GM12891 (cell line): ENCODE data around the gene LCT.
"Not testable (repeated sequence)": the region's sequence is repeated elsewhere in the genome, so short reads cannot be mapped to it uniquely, and the experiment has no call there.

Source experiments
- DNase-seq: peaks from one replicate; pipeline ENCODE4 v3.0.0; 2011; ENCODE audit warnings: low spot score; ENCODE audit not compliant: insufficient read length
- FAIRE-seq: peaks from 2 replicates; lab custom pipeline; 2011; peaks lifted over from hg19 to GRCh38; lab: Jason Lieb, UNC
- PAX5 ChIP-seq: IDR thresholded peaks from 2 replicates; pipeline ENCODE4 v1.6.1; 2011; ENCODE audit warnings: low read length, moderate library complexity, mild to moderate bottlenecking; ENCODE audit not compliant: insufficient read depth, severe bottlenecking
- POLR2A ChIP-seq: IDR thresholded peaks from 2 replicates; pipeline ENCODE4 v1.6.1; 2011; ENCODE audit warnings: low read depth, low read length, control low read depth
- POLR2AphosphoS5 ChIP-seq: IDR thresholded peaks from 2 replicates; pipeline ENCODE4 v1.6.1; 2011; ENCODE audit warnings: low read depth, low read length, control low read depth
- POU2F2 ChIP-seq: IDR thresholded peaks from 2 replicates; pipeline ENCODE4 v1.6.1; 2011; ENCODE audit warnings: low read depth, mild to moderate bottlenecking, control low read depth, low read length, moderate library complexity
- SPI1 ChIP-seq: IDR thresholded peaks from 2 replicates; pipeline ENCODE4 v1.6.1; 2011; ENCODE audit warnings: low read depth, low read length, control low read depth
- TAF1 ChIP-seq: IDR thresholded peaks from 2 replicates; pipeline ENCODE4 v1.6.1; 2011; ENCODE audit warnings: low read depth, low read length, control low read depth

LCT gene

GRCh38 chr2:135820003-135820618 is 16.9 kb downstream of the LCT start:
- TF ChIP-seq POU2F2, result peak; percentile 68
- no peak; the same call in 1 of the 2 replicates for TF ChIP-seq TAF1
- TF ChIP-seq POLR2AphosphoS5, result peak; percentile 81
- TF ChIP-seq SPI1, result no peak
- no peak for TF ChIP-seq PAX5
- peak; percentile 54; the same call in 1 of the 2 replicates for TF ChIP-seq POLR2A
- FAIRE-seq, result peak; percentile 91
- DNase-seq, result peak; percentile 45

DNA sequence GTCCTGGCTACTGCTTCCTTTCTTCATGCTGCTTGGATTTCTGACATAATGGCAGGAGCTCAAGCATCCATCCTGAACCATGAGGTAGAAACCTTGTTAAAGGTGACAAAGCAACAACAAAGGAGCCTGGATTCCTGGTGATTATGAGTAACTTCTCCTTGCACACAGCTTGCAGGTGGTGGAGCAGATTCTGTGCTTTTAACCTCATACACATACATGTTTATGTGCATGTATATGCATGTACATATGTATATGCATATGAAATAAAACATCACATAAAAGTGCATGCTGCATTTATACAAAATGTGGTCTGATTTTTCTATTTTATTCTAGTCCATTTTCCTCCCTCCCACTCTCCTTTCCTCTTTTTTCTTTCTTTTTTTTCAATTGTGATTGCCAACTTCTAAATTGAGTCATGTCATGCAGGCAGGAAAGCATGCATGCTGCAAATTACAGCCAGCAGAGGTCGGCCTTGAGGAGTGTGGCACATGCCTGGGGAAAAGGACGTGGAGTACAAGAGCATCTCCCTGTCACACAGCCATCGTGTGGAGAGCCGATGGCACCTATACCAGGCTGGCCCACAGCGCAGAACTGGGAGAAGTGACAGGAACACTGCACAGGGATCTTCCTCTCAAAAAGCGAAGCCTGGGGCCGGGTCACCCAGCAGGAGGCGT is 17.9 kb downstream of the LCT start:
- FAIRE-seq (no peak), DNase-seq (no peak)
- TF ChIP-seq TAF1 (no peak), PAX5 (no peak), POU2F2 (no peak), POLR2AphosphoS5 (no peak), SPI1 (no peak), POLR2A (no peak)

DNA sequence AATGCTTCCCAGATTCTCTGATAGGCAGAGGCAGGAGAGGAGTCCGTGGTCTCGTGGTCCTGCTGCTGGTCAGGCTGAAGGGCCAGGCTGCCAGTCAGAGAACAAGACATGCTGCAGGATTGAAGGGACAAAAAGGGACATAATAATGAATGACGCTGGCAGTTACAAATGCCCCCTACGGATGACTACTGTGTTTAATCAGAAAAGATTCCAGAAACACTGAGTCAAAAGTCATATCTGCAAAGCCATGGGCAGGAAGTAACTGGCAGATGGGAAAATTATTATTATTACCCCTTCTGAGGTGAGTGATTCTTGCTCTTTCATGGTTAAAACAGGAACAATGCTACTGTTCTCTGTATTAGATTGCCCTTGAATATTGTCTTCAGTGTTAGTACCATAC is 19.0 kb downstream of the LCT start:
- FAIRE-seq (no peak), DNase-seq (no peak)
- TF ChIP-seq POLR2A, result no peak
- TF ChIP-seq PAX5, result no peak
- TF ChIP-seq POLR2AphosphoS5, result no peak
- TF ChIP-seq TAF1, result no peak
- no peak for TF ChIP-seq SPI1
- no peak for TF ChIP-seq POU2F2

DNA sequence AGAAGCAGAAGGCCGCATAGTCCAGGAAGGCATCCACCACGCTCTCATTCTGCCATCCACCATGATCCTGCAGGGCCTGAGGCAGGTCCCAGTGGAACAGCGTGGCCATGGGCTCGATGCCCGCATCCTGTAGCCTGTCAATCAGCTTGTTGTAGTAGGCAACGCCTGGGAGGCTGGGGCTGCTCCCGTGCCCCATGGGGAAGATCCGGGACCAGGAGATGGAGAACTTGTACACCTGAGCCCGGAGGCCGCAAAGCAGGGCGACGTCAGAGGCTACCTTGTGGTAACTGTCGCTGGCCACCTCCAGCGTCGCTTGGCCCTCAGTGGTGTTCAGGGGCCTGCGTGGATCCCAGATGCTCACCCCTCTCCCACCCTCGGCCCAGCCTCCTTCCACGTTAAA is 19.5 kb downstream of the LCT start:
- FAIRE-seq (no peak), DNase-seq (no peak)
- TF ChIP-seq POLR2A (no peak), SPI1 (no peak), TAF1 (no peak), POLR2AphosphoS5 (no peak), POU2F2 (no peak), PAX5 (no peak)

GRCh38 chr2:135815269-135815668 is 21.7 kb downstream of the LCT start:
- FAIRE-seq (no peak), DNase-seq (no peak)
- TF ChIP-seq TAF1, result no peak
- no peak for TF ChIP-seq POLR2AphosphoS5
- no peak for TF ChIP-seq POU2F2
- no peak for TF ChIP-seq POLR2A
- TF ChIP-seq SPI1, result no peak
- TF ChIP-seq PAX5, result no peak

DNA sequence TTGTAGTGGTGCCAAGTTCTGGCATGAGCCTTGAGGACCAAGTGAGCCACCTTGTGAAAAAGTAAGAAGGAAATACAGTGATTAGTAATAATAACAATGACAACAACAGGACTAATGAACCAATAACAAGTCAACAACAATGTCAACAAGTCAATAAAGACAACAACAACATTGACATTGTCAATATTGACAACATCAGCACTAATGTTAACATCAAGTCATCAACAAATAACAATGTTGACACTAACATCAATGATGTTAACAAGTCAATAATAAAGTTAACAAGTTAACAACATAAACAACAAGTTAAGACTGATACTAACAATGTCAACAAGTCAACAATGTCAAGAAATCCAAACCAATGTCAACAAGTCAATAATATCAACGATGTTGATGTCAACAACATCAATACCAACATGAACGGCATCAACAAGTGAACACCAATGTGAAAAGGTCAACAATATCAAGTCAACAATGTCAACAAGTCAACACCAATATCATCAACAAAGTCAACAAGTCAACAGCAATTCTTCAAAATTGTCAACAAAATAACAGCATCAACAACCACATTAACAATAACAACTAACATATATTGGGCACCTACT is 24.0 kb downstream of the LCT start:
- FAIRE-seq (peak; percentile 72), DNase-seq (no peak)
- no peak for TF ChIP-seq SPI1
- no peak for TF ChIP-seq TAF1

DNA sequence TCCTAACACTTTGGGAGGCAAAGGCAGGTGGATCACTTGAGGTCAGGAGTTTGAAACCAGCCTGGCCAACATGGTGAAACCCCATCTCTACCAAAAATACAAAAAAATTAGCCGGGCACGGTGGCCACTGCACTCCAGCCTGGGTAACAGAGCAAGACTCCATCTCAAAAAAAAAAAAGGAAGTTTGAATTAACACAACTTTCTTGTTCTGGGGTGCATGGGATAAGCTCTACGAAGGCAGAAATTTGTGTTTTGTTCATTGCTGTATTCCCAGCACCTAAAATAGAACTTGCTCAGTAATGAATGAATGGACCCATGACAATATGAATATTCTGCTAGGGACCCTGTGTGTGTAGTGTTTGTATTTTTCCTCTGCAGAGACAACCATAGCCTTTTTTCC is 29.1 kb downstream of the LCT start:
- not testable (repeated sequence) for FAIRE-seq, DNase-seq

- TF ChIP-seq SPI1 (no peak), POU2F2 (no peak), PAX5 (no peak), POLR2A (no peak), TAF1 (no peak), POLR2AphosphoS5 (no peak)
- FAIRE-seq (no peak), DNase-seq (no peak)
Observed at GRCh38 chr2:135803278-135803677, 33.7 kb downstream of the LCT start.

- TF ChIP-seq POU2F2, result no peak
- no peak for TF ChIP-seq PAX5
- no peak for TF ChIP-seq TAF1
- TF ChIP-seq POLR2A, result no peak
- TF ChIP-seq POLR2AphosphoS5, result no peak
- TF ChIP-seq SPI1, result no peak
- no peak for FAIRE-seq
Observed at GRCh38 chr2:135802350-135802749, 34.6 kb downstream of the LCT start.

GRCh38 chr2:135800513-135801460 is 36.2 kb downstream of the LCT start:
- FAIRE-seq (no peak), DNase-seq (no peak)
- TF ChIP-seq POLR2A (no peak), SPI1 (peak; percentile 49; the same call in 1 of the 2 replicates)

More at GRCh38 chr2:135802350-135802749, 34.6 kb downstream of the LCT start:
- DNase-seq, result no peak
